Colonic mucosa (tissue), 4 donors: ENCODE data around the gene IGSF9. TPM values are rescaled to one million over a fixed set of nuclear protein-coding genes. Genes with fewer than 3 reads are reported as not detected.

Experiments used
- DNase-seq: peaks from one replicate; pipeline ENCODE4 v3.0.0-alpha.2; 2020
- H3K27ac ChIP-seq: fragments of 200-600 bp; one replicate; pipeline ENCODE4 v1.8.0; 2021
- H3K27me3 ChIP-seq: fragments of 200-600 bp; one replicate; pipeline ENCODE4 v1.8.0; 2021
- H3K36me3 ChIP-seq: fragments of 200-600 bp; one replicate; pipeline ENCODE4 v1.8.0; 2021
- H3K4me1 ChIP-seq: fragments of 200-600 bp; one replicate; pipeline ENCODE4 v1.8.0; 2021; ENCODE audit warnings: mild to moderate bottlenecking
- H3K4me3 ChIP-seq: fragments of 200-600 bp; one replicate; pipeline ENCODE4 v1.8.0; 2021
- H3K9ac ChIP-seq, 2 donors: one replicate each; pipeline ENCODE4 v1.7.0; 2013; ENCODE audit warnings: control low read depth in 2 of 2, low read depth in 2 of 2, low read length in 2 of 2
- H3K9me3 ChIP-seq: fragments of 200-600 bp; one replicate; pipeline ENCODE4 v1.8.0; 2021
- CTCF ChIP-seq: fragments of 200-600 bp; IDR thresholded peaks from one replicate; pipeline ENCODE4 v1.8.0; 2022; ENCODE audit warnings: antibody characterized with exemption, mild to moderate bottlenecking
- intact Hi-C: fragments of 100-400 bp; cut with DNase I; formaldehyde crosslinking; loops from one replicate; pipeline ENCODE4 v1.14.1; 2022
- total RNA-seq, 2 donors: library from RNA; stranded (reverse); fragmentation: NEBNext Ultra II Directional in 1 of 2; extraction: Animal tissue kit (Norgen Biotek cat#: 25700) in 1 of 2; gene quantifications; one replicate each; pipeline ENCODE4 v1.2.1, GENCODE V29; 2021
- donor health status: healthy.
- donor health status: DM: no; HTN: no; CAD: no.
- donor health status: DM: no; HTN: no; CAD: no.

IGSF9 gene
- total RNA-seq, 2 donors from 2014 or later = 14.1 to 41.8 TPM

DNA sequence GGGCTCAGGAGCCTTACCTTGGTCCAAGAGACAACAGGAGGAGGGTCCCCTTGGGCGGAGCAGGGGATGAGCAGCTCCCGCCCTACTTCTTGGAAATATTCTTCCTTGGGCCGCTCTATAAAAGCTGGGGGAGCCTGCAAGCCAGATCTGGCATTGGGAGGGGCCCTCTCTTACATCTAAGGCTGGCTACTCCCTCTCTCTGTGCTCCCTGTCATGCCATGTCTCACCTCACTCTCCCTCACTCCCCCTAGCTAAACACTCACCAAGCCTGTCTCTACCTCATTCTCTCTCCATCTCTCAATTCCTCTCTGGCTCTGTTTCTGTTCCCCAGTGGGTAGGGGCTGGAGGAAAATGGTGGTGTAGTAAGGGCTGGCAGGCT is 13.6 kb downstream of the IGSF9 start:
- peaks cover 7% of the 10 kb centered on the region for H3K4me1 ChIP-seq
- H3K4me3 ChIP-seq = no peak overlapping the region
- H3K9me3 ChIP-seq = no peaks in the 10 kb centered on the region
- no peak for DNase-seq
- no peaks in the 10 kb centered on the region for H3K27me3 ChIP-seq
- no peak overlapping the region for H3K27ac ChIP-seq
- H3K9ac ChIP-seq = no peak overlapping the region
- intact Hi-C loops = no loop called here
- TF ChIP-seq CTCF = no peak
- no peaks in the 10 kb centered on the region for H3K36me3 ChIP-seq

DNA sequence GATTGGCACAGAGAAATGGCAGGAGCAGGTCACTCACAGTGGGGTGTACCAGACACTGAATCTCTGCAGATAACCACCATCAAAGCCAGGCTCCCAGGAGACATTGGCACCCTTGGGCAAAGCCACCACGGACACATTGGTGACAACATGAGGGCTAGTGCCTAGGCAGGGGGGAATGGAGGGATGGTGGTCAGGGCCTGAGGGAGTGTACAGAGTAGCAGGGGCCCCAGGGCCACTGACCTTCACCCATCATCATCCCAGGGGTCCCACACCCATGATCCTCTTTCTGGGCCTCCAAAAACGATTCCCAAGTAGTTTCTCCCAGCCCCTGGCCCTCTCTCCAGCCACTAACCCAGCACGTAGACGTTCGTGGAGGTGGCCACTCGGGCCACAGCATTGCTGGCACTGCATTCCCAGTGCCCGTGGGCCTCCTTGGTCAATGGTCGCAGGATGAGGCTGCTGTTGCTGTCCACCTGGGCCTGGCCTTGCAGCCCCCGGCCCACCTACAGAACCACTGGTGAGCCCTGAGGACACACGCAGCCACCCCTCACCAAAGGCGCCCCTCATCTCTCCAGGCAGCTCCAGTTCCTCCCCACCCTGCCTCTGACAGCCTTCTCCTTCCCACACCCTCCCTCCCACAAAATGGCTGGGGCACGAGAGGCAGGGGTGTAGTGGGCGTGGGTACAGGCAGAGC is 14.2 kb downstream of the IGSF9 start:
- intact Hi-C loops = no loop called here
- H3K36me3 ChIP-seq = no peaks in the 10 kb centered on the region
- DNase-seq = no peak
- H3K27me3 ChIP-seq = no peaks in the 10 kb centered on the region
- H3K4me3 ChIP-seq = no peak overlapping the region
- no peak overlapping the region for H3K9ac ChIP-seq
- H3K27ac ChIP-seq = no peak overlapping the region
- TF ChIP-seq CTCF = no peak
- peaks cover 3% of the 10 kb centered on the region for H3K4me1 ChIP-seq
- H3K9me3 ChIP-seq = no peaks in the 10 kb centered on the region

DNA sequence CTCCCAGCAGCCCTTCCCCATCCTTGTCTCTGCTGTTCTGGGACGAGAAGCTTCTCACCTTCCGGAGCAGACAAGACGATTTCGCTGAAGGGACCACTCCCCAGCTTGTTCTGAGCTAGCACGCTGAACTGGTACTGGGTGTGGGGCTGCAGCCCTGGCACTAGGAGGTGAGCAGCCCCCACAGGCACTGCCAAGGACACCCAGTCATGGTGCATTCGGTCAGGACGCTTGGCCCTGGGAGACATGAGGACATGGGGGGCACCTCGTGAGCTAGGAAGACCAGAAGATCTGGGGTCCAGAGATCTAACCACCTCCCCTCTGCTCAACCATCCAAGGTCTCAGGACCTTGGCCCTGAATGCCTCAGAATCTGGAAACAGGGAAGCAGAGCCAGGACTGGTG is 14.8 kb downstream of the IGSF9 start:
- H3K4me1 ChIP-seq = no peaks in the 10 kb centered on the region
- H3K27me3 ChIP-seq = no peaks in the 10 kb centered on the region
- intact Hi-C loops = no loop called here
- no peak overlapping the region for H3K9ac ChIP-seq
- no peaks in the 10 kb centered on the region for H3K9me3 ChIP-seq
- no peak for TF ChIP-seq CTCF
- DNase-seq = no peak
- H3K36me3 ChIP-seq = no peaks in the 10 kb centered on the region
- H3K4me3 ChIP-seq = no peak overlapping the region
- no peak overlapping the region for H3K27ac ChIP-seq

DNA sequence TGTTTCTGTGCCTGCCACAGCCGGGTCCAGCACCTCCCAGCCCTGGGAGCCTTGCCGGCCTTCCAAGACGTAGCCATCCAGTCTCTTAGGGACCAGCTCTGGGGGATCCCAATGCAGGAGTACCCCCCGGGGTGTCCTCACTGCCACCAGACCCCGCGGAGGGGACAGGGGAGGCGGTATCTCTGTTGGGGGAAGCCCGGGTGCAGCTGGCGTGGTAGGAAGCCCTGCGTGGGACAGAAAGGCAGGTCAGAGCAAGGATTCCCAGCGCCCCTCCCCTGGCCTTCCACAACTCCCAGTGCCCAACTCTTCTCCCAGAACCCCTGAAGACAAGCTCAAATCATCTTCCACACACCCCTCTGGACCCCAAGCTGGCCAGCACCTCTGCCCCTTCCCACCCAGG is 15.2 kb downstream of the IGSF9 start:
- Histone ChIP-seq H3K27me3 (no peaks in the 10 kb centered on the region), H3K36me3 (no peaks in the 10 kb centered on the region), H3K27ac (no peak overlapping the region), H3K9ac (no peak overlapping the region), H3K4me3 (no peak overlapping the region), H3K4me1 (no peaks in the 10 kb centered on the region), H3K9me3 (no peaks in the 10 kb centered on the region)
- intact Hi-C loops = no loop called here
- DNase-seq = no peak
- no peak for TF ChIP-seq CTCF

GRCh38 chr1:159929155-159930051 is 16.0 kb downstream of the IGSF9 start:
- no peak overlapping the region for H3K9ac ChIP-seq
- no peak overlapping the region for H3K4me3 ChIP-seq
- no peak overlapping the region for H3K27ac ChIP-seq
- no peak for TF ChIP-seq CTCF
- intact Hi-C loops = no loop called here
- no peak for DNase-seq
- no peaks in the 10 kb centered on the region for H3K27me3 ChIP-seq
- no peaks in the 10 kb centered on the region for H3K36me3 ChIP-seq
- H3K4me1 ChIP-seq = no peaks in the 10 kb centered on the region
- no peaks in the 10 kb centered on the region for H3K9me3 ChIP-seq
